HCT116 (cell line): ENCODE data around the gene ZNF107. TPM values are rescaled to one million over a fixed set of nuclear protein-coding genes. Genes with fewer than 3 reads are reported as not detected.

Experiments used
- ATAC-seq: fragments of 200-7000 bp; cut with Tn5 transposase; 2 replicates; pipeline ENCODE4 v1.9.1; 2020; ENCODE audit warnings: mild to moderate bottlenecking, moderate library complexity
- BruUV-seq: library from RNA; stranded (reverse); fragments of 400-500 nt; replicated peaks from 2 replicates; lab custom pipeline; 2021; lab: Mats Ljungman, UMichigan
- CTCF ChIA-PET: fragments of 300-600 bp; sonication (Branson Sonifier 250); formaldehyde crosslinking; loops from one replicate; lab custom pipeline; 2021; ENCODE audit warnings: antibody characterized with exemption; lab: Charles Lee
- POLR2A ChIA-PET: fragments of 300-600, 350-600 bp; sonication (Branson Sonifier 250); formaldehyde crosslinking; loops from one replicate; lab custom pipeline; 2021; ENCODE audit warnings: antibody characterized with exemption; lab: Charles Lee
- RAD21 ChIA-PET, 2 experiments: fragments of 300-600 bp; sonication (Branson Sonifier 250); formaldehyde crosslinking; loops; one replicate each; lab custom pipeline; 2023; ENCODE audit warnings: low total read pairs in 2 of 2; ENCODE audit not compliant: uncharacterized antibody in 2 of 2, unreplicated experiment in 2 of 2, low non-redundant PET in 1 of 2; lab: Charles Lee
- DNase-seq: peaks from one replicate; pipeline ENCODE4 v3.0.0-alpha.2; 2010; ENCODE audit warnings: low read depth, low spot score
- H2AFZ ChIP-seq: fragments of 200-600 bp; shearing (Covaris generic), sonication (generic); 2 replicates; pipeline ENCODE4 v1.6.1; 2017; ENCODE audit warnings: low read depth, mixed run types, mixed read lengths, antibody characterized with exemption, low read length; ENCODE audit not compliant: poor library complexity, severe bottlenecking
- H3K27ac ChIP-seq: 2 replicates; pipeline ENCODE4 v1.5.1; 2012; ENCODE audit warnings: low read depth, low read length
- H3K27me3 ChIP-seq: fragments of 200-600 bp; sonication (generic); 2 replicates; pipeline ENCODE4 v1.6.1; 2016; ENCODE audit warnings: mixed run types, low read length, mixed read lengths; ENCODE audit not compliant: insufficient read depth
- H3K36me3 ChIP-seq, 2 experiments: fragments of 200-500 bp in 1 of 2; fragments of 200-600 bp in 1 of 2; sonication (Bioruptor generic) in 1 of 2; sonication (generic) in 1 of 2; 2 replicates each; pipeline versions ENCODE4 v1.5.1 to v1.6.1; 2014 to 2016; ENCODE audit warnings: low read length in 2 of 2, inconsistent platforms in 1 of 2, mixed read lengths in 1 of 2, mixed run types in 1 of 2; ENCODE audit not compliant: insufficient read depth in 2 of 2, control insufficient read depth in 1 of 2
- H3K4me1 ChIP-seq, 2 experiments: fragments of 200-600 bp in 1 of 2; sonication (generic) in 1 of 2; 2 replicates each; pipeline versions ENCODE4 v1.5.1 to v1.6.1; 2012 to 2017; ENCODE audit warnings: low read length in 2 of 2, inconsistent platforms in 1 of 2, mild to moderate bottlenecking in 1 of 2, mixed read lengths in 1 of 2, mixed run types in 1 of 2, moderate library complexity in 1 of 2; ENCODE audit not compliant: insufficient read depth in 2 of 2, control insufficient read depth in 1 of 2
- H3K4me2 ChIP-seq: fragments of 200-600 bp; sonication (generic); 2 replicates; pipeline ENCODE4 v1.6.1; 2017; ENCODE audit warnings: mixed run types, low read length, mixed read lengths
- H3K4me3 ChIP-seq, 2 experiments: fragments of 200-600 bp in 1 of 2; sonication (generic) in 1 of 2; replicated peaks in 1 of 2; 2 replicates each; pipeline ENCODE4 v1.5.1; 2011 to 2016; ENCODE audit warnings: low read length in 2 of 2, control low read depth in 1 of 2, low read depth in 1 of 2, mild to moderate bottlenecking in 1 of 2, mixed read lengths in 1 of 2, mixed run types in 1 of 2
- H3K79me2 ChIP-seq: fragments of 200-600 bp; sonication (generic); 2 replicates; pipeline ENCODE4 v1.6.1; 2017; ENCODE audit warnings: mild to moderate bottlenecking, mixed run types, low read length, moderate library complexity, mixed read lengths; ENCODE audit not compliant: insufficient read depth
- H3K9ac ChIP-seq: fragments of 200-600 bp; sonication (generic); 2 replicates; pipeline ENCODE4 v1.6.1; 2016; ENCODE audit warnings: low read length, mixed read lengths
- H3K9me2 ChIP-seq: fragments of 200-600 bp; sonication (generic), shearing (Covaris generic); 2 replicates; pipeline ENCODE4 v1.6.1; 2017; ENCODE audit warnings: mixed run types, mild to moderate bottlenecking, moderate library complexity; ENCODE audit not compliant: insufficient read depth
- H3K9me3 ChIP-seq, 2 experiments: fragments of 200-500 bp in 1 of 2; fragments of 200-600 bp in 1 of 2; sonication (Bioruptor generic) in 1 of 2; sonication (generic) in 1 of 2; 2 replicates each; pipeline ENCODE4 v1.6.1; 2014 to 2017; ENCODE audit warnings: low read length in 2 of 2, mixed read lengths in 2 of 2, inconsistent platforms in 1 of 2, low read depth in 1 of 2, mild to moderate bottlenecking in 1 of 2, mixed run types in 1 of 2, moderate library complexity in 1 of 2; ENCODE audit not compliant: control insufficient read depth in 1 of 2, insufficient read depth in 1 of 2
- H4K20me1 ChIP-seq: fragments of 200-600 bp; sonication (generic), shearing (Covaris generic); 2 replicates; pipeline ENCODE4 v1.6.1; 2017; ENCODE audit warnings: mixed run types, mild to moderate bottlenecking, moderate library complexity; ENCODE audit not compliant: insufficient read depth
- CBX3 ChIP-seq: IDR thresholded peaks from 2 replicates; pipeline ENCODE4 v1.6.1; 2012; ENCODE audit warnings: low read depth
- CEBPB ChIP-seq: IDR thresholded peaks from 2 replicates; pipeline ENCODE4 v1.6.1; 2012; ENCODE audit warnings: low read depth
- EZH2phosphoT487 ChIP-seq: fragments of 200-600 bp; IDR thresholded peaks from 2 replicates; pipeline ENCODE4 v1.6.1; 2018; ENCODE audit warnings: antibody characterized with exemption, borderline replicate concordance
- FOSL1 ChIP-seq: IDR thresholded peaks from 2 replicates; pipeline ENCODE4 v1.6.1; 2012; ENCODE audit warnings: low read depth
- POLR2AphosphoS5 ChIP-seq: IDR thresholded peaks from 2 replicates; pipeline ENCODE4 v1.6.1; 2011; ENCODE audit warnings: mild to moderate bottlenecking, low read depth, low read length, moderate library complexity
- RAD21 ChIP-seq: IDR thresholded peaks from 2 replicates; pipeline ENCODE4 v1.6.1; 2012; ENCODE audit warnings: low read depth, mild to moderate bottlenecking
- SIN3A ChIP-seq: IDR thresholded peaks from 2 replicates; pipeline ENCODE4 v1.6.1; 2012; ENCODE audit warnings: low read depth
- YY1 ChIP-seq: IDR thresholded peaks from 2 replicates; pipeline ENCODE4 v1.6.1; 2011; ENCODE audit warnings: low read length, low read depth, moderate library complexity, mild to moderate bottlenecking; ENCODE audit not compliant: insufficient replicate concordance; ENCODE audit errors: extremely low read depth
- ZFX ChIP-seq: fragments of 450-650 bp; IDR thresholded peaks from 2 replicates; pipeline ENCODE4 v1.6.1; 2017
- intact Hi-C: fragments of 100-400 bp; cut with micrococcal nuclease; formaldehyde crosslinking; loops from 2 replicates; pipeline ENCODE4 v1.10.0; 2022
- microRNA-seq: library from miRNA; unstranded; fragments of <30 nt; microRNA quantifications from one replicate; pipeline ENCODE4, GENCODE V29; 2016; ENCODE audit warnings: borderline number of aligned reads
- total RNA-seq: library from RNA; stranded (reverse); gene quantifications from one replicate; pipeline ENCODE4 v1.2.1, GENCODE V29; 2021; ENCODE audit not compliant: unreplicated experiment

The ZNF107 gene
- total RNA-seq, 1 experiment from 2014 or later, result 6.2 TPM

DNA sequence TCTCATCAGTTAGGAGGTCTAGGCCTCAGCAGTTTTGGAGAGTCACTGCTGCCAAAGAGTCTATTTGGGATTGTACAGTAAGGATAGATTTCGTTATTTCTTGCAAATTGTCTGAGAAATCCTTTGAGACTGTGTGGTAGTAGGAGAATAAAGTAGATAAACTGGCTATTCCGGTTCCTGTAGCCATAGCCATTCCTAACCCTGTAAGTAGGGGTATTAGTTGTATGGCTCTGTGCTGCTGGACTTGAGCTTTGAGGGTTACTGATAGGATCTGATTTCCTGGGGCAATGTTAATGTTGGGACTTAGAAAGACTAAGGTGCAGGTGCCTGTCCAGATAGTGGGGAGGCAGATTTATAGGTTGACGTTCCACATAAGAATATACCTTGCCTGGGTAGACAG is 92.2 kb downstream of the ZNF107 start:
- ChIA-PET CTCF (no interaction called here), RAD21 (no interaction called here), POLR2A (interaction anchor here (0.6 kb wide), 1 partner anchor 177 kb away, joined by 3 read pairs; no protein-coding TSS in a partner anchor)
- Histone ChIP-seq H3K27ac (no peak overlapping the region), H3K4me2 (no peak overlapping the region), H3K79me2 (no peaks in the 10 kb centered on the region), H3K36me3 (no peaks in the 10 kb centered on the region), H3K9ac (no peak overlapping the region), H3K4me3 (no peak overlapping the region), H3K4me1 (no peaks in the 10 kb centered on the region), H4K20me1 (no peaks in the 10 kb centered on the region), H3K9me3 (no peaks in the 10 kb centered on the region), H3K9me2 (no peaks in the 10 kb centered on the region), H2AFZ (no peak overlapping the region), H3K27me3 (no peaks in the 10 kb centered on the region)
- BruUV-seq, result no TSS peak
- intact Hi-C loops, result no loop called here
- ATAC-seq (no peak), DNase-seq (no peak)
- no peak for TF ChIP-seq FOSL1
- no peak for TF ChIP-seq POLR2AphosphoS5
- no peak for TF ChIP-seq YY1
- TF ChIP-seq CBX3, result no peak
- TF ChIP-seq ZFX, result no peak
- no peak for TF ChIP-seq RAD21
- no peak for TF ChIP-seq SIN3A
- TF ChIP-seq CEBPB, result no peak
- TF ChIP-seq EZH2phosphoT487, result no peak

Small RNA genes within 50 kb of the gene (microRNA-seq; reads per million reads assigned to microRNA genes)
- gene MIR6839, result not detected

Other genes with a start within 250 kb of the ZNF107 start
- 11.2 TPM for gene ZNF680, start 103.1 kb upstream of the ZNF107 start, total RNA-seq
- 10.1 TPM for gene ZNF138, start 128.3 kb downstream of the ZNF107 start, total RNA-seq
- gene ZNF273, start 237.1 kb downstream of the ZNF107 start, total RNA-seq, result 6.6 TPM